Effector CD4-positive, alpha-beta T cell (primary cell): ENCODE data around the gene SPAG6.
"Not testable (repeated sequence)": the region's sequence is repeated elsewhere in the genome, so short reads cannot be mapped to it uniquely, and the experiment has no call there.

Experiments used
- DNase-seq: peaks from one replicate; pipeline ENCODE4 v3.0.0-alpha.2; 2020

The SPAG6 gene

GRCh38 chr10:22343731-22344130, 1.6 kb upstream of the SPAG6 start:
- no peak for DNase-seq

DNA sequence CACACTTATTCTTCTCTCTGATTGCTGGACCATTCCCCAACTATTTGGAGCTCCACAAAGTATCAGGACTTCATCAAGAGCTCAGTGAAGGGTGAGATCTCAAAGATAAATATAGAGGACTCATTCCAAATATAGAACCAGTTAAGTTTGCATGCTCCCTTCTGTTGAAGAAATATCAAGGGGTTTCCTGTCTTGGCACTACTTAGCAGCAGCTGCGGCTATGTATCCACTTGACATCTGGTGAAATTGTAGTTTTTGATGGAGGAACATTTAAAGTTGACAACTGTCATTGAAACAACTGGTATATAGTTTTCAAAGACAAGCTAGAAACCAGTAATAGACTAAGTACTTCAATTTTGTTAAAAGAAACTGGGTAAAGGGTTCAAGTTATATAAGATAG, 1.0 kb upstream of the SPAG6 start:
- DNase-seq: no peak

GRCh38 chr10:22344781-22345300, 455 bp upstream of the SPAG6 start:
- no peak for DNase-seq

GRCh38 chr10:22346096-22346661, 883 bp downstream of the SPAG6 start:
- no peak for DNase-seq

DNA sequence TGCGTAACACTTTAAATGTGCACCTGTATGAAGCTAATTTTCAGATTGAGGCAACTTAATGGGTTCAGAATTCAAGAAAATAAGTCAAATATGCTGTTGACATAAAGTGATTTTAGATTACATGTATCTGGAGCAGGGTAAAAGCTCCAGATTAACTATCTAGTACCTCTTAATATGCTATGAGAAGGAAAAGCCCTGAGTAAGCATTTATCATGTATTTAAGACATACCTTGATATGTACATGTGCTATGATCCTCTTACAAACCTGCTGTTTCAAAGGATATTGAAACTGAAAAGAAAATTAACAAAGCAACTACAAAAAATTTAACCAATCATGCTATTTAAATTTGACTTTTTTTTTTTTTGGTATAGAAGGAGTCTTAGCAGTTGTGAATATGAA, 4.5 kb downstream of the SPAG6 start:
- DNase-seq: no peak

DNA sequence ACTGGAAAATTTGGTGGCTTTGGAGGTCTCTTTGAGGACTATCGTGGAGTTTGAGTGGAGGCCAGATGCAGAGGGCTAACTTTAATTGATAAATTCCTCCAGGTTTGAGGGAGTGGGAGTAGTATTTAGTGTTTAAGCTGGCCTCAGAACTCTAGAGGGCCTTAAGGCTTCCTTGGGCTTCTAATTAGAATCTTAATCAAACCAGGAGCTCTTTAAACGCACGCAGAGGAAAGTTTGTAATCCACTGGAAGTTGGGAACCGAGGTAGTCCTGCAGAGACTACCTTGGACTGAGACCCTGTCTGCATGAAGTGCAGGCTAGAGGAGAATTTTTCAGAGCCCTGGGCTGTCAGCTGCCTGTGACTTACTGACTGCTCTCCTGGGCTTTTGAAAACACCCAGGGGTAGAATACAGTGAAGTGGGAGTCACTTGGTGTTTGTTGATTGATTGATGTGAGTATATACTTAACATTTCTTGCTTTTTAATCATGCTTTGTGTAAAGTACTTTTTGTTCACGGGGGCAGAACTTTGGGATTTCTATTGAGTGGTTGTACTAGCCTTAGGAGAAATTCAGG, 5.9 kb downstream of the SPAG6 start:
- no peak for DNase-seq

DNA sequence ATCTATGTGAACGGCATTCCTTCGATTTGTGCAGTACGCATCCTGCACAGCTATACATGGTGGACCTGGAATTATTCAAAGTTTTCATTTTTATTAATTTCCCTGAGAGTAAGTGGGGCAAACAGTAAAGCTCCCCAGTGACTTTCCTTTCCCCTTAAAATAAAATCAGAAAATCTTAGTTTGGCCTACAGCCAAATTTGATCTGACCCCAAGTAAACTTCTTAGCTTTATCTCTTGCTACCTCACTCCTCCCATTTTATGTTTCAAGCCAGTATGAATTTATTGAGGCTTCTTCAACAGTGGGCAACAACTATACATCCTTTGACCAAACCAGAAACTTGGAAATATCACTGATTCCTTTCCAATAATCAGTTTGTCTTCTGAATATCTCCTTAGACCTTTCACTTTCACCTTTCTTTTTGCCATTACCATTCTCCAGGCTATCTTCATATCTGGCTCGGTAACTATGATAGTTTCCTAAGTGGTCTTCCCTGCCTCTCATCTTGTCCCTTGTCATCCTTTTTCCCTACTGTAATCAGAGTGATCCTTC, 11.1 kb downstream of the SPAG6 start:
- no peak for DNase-seq

DNA sequence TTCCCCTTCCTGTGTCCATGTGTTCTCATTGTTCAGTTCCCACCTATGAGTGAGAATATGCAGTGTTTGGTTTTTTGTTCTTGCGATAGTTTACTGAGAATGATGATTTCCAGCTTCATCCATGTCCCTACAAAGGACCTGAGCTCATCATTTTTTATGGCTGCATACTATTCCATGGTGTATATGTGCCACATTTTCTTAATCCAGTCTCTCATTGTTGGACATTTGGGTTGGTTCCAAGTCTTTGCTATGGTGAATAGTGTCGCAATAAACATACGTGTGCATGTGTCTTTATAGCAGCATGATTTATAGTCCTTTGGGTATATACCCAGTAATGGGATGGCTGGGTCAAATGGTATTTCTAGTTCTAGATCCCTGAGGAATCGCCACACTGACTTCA, 12.5 kb downstream of the SPAG6 start:
- DNase-seq: not testable (repeated sequence)

DNA sequence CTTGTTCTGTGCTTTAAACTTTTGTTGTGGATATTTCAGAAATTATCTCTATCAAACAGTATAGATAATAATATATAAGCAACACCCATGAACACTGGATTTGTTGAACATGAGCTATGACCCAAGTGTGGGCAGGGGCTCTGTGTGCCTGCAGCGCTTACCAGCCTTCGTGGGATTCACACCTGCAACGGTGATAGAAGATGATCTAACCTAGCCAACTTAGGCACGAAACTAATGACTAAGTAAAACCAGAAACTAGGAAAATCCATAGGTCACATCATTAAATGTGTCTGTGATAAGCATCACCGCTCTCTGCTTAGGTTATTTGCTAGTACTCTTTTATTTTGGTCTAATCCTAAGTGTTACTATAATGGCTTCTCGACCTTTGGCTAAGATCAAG, 18.0 kb downstream of the SPAG6 start:
- no peak for DNase-seq

DNA sequence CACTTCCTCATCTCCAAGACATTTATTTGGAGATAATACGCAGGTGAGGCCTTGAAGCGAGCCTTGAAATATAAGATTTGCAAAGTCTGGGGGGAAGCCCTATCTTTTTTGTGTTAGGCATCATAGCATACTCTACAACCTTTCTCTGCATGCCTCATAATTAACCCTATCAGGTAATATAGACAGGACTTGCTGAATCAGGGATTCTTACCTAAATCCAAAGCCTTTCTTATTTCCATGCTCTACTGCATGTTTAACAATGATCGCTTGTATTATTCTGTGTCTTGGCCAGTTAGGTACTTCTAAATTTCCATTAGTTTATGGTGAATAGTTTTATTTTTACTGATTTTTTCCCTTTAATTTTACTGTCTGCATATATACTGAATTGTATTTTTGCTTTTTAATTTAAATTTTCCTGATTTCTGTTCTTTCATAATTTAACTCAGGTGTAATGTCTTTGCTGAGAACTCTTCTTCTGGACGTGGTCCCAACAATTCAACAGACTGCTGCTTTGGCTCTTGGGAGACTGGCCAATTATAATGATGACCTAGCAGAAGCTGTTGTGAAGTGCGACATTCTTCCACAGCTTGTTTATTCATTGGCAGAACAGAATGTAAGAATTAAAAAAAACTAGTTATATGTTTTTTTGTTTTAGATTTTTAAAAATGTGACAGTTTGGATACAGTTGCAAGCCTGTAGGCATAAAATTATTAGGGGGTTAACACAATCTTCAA, 19.3 kb downstream of the SPAG6 start:
- no peak for DNase-seq

GRCh38 chr10:22365233-22365632, 19.9 kb downstream of the SPAG6 start:
- no peak for DNase-seq

DNA sequence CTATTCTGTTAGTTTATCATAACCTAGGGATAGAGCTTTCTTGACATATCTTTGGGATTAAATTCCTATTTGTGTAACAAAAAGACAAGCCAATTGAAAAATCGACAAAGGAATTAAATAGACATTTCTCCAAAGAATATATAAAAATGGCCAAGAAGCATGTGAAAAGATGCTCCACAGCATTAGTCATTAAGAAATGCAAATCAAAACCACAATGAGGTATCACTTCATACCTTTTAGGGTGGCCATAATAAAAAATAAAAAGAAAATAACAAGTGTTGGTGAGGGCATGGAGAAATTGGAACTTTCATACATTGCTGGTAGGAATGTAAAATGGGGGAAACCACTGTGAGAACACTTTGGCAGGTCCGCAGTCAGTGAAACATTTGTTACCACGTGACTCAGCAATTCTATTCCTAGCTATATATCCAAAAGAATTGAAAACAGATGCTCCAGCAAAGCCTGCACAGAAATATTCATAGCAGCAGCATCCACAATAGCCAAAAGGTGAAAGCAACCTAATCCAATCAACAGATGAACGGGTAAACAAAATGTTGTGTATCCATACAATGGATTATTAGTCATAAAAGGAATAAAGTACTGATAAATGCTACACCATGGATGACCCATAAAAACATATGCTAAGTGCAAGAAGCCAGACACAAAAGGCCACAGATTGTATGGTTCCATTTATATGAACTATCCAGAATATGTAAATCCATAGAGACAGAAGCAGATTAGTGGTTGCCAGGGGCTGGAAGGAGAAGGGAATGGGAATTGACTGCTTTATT, 20.5 kb downstream of the SPAG6 start:
- DNase-seq: no peak

DNA sequence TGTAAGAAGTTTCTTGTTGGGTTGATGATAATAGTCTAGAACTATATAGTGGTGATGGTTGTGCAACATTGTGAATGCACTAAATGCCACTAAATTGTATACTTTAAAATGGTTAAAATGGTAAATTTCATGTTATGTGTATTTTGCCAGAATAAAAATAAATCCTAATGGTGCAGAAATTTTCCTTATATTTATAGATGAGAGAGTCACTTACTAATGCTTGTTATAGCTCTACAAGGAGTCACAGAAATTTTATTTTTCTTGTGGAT, 21.1 kb downstream of the SPAG6 start:
- DNase-seq: no peak

DNA sequence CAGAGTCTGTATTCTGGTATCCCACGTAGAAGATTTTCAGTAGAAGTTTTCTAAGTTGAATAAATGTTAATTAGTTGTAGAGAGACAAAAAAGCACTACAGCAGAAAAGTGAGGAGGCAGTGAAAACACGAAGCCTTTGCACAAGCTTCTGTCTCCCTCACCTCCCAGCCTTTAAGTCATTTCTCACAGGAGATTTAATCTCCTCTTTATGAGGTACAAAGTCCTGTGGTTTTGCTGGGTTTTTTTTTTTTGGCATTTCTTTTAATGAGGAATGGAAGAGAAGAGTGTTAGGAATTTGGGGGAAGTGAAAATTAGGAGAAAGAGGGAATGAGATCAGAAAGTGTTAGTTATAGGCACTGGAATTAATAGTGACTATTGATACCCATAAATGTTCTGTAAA, 21.5 kb downstream of the SPAG6 start:
- DNase-seq: no peak

GRCh38 chr10:22367471-22367870, 22.2 kb downstream of the SPAG6 start:
- no peak for DNase-seq

DNA sequence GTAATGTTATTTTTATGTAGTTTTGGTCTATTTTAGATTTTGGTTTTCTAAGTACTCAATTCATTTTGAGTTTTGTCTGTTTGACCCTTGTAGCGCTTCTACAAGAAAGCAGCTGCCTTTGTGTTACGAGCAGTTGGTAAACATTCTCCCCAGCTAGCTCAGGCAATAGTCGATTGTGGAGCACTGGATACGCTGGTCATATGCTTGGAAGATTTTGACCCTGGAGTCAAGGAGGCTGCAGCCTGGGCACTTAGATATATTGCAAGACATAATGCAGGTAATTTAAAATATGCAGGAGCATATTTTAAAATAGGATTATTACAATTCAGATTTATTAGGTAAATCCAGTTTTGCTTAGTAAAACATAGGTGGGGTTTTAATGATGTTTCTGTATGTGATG, 23.1 kb downstream of the SPAG6 start:
- DNase-seq: no peak

DNA sequence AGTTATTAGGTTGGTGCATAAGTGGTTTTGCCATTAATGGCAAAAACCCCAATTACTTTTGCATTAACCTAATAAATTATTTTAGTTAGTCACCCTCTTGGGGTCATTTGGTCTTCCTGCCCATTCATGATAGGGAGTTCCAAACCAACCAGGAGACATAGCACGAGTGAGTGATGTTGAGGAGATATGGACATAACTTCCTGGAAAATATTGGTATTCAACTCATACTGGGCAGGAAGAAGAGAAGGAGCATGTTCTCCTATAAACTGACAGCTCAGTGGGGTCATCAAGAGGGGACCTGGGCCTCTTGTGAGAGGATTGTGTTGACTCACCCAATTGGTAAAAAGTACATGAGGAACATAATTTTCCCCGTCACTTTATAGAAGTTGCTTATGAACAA, 23.7 kb downstream of the SPAG6 start:
- no peak for DNase-seq

- no peak for DNase-seq
Measured at GRCh38 chr10:22369434-22370072, 24.3 kb downstream of the SPAG6 start.

GRCh38 chr10:22370320-22370719, 25.0 kb downstream of the SPAG6 start:
- DNase-seq: no peak

- no peak for DNase-seq
Measured at GRCh38 chr10:22372298-22372697, 27.0 kb downstream of the SPAG6 start.

DNA sequence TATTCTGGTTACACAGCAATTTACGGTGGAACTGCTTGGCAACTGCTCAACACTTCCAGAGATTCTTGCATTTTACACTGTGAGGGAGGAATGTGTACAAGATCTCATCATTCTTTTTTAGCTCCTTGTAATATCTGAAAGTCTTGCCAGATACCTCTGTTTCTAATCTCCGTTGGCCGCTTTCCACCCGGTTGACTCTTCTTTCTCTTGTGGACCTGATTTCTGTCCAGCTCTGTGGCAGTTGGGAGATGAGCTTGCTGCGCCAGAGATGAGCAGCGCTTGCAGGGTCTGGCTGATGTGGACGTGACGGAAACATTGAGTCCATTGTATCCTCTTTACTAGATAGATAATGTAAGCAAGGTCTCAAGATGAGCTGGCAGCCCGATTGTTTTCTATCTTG, 27.6 kb downstream of the SPAG6 start:
- no peak for DNase-seq

DNA sequence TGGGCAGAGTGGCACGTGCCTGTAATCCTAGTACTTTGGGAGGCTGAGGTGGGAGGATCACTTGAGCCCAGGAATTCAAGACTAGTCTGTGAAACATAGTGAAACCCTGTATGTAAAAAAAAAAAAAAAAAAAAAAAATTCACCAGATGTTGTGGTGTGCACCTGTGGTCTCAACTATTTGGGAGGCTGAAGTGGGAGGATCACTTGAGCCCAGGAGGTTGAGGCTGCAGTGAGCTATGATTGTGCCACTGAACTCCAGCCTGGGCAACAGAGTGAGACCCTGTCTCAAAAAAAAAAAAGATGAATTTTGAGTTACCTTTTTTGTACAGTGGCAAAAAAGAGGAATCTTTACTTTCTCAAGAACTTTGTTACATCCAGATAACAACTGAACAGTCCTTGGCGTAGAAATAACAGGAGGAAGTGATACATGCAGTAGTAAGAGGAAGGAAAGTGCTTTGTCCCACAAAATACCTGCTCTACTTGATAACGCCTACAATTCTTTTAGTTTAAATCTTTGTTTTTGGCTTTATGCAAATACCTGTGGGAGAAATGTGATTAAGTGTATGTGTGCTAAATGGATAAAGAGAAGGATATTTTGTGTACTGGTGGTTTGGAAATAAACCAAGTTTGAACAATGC, 29.3 kb downstream of the SPAG6 start:
- DNase-seq: no peak

GRCh38 chr10:22379059-22379458, 33.8 kb downstream of the SPAG6 start:
- no peak for DNase-seq
